ENCODE measurements around the gene CDKN1B.

DNA sequence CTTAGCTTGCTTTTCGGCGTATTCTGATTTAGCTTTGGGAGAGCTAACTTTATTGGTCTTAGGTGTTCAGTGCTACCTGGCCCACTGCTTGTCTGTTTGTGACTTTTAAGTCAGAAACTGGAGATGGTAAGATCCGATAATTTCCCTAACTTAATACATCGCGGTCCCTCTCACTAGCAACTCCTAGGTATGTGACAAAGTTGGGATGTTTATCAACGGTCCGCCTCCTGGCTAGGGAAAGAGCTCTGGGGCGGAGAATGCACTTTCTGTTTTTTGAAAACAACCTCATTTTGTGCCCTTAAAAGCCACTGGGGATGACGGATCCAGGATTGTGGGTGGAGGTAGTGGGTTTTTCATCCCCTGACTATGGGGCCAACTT is 1.2 kb downstream of the CDKN1B start:
- TF ChIP-seq, protein P1, sequence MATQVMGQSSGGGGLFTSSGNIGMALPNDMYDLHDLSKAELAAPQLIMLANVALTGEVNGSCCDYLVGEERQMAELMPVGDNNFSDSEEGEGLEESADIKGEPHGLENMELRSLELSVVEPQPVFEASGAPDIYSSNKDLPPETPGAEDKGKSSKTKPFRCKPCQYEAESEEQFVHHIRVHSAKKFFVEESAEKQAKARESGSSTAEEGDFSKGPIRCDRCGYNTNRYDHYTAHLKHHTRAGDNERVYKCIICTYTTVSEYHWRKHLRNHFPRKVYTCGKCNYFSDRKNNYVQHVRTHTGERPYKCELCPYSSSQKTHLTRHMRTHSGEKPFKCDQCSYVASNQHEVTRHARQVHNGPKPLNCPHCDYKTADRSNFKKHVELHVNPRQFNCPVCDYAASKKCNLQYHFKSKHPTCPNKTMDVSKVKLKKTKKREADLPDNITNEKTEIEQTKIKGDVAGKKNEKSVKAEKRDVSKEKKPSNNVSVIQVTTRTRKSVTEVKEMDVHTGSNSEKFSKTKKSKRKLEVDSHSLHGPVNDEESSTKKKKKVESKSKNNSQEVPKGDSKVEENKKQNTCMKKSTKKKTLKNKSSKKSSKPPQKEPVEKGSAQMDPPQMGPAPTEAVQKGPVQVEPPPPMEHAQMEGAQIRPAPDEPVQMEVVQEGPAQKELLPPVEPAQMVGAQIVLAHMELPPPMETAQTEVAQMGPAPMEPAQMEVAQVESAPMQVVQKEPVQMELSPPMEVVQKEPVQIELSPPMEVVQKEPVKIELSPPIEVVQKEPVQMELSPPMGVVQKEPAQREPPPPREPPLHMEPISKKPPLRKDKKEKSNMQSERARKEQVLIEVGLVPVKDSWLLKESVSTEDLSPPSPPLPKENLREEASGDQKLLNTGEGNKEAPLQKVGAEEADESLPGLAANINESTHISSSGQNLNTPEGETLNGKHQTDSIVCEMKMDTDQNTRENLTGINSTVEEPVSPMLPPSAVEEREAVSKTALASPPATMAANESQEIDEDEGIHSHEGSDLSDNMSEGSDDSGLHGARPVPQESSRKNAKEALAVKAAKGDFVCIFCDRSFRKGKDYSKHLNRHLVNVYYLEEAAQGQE (IDR thresholded peaks at IDR 0.05; ENCODE audit: insufficient read depth in 1 of 2, low read depth in 2 of 2, low read length in 2 of 2) = no peak
- TF ChIP-seq POLR2AphosphoS5 (IDR thresholded peaks at IDR 0.05; ENCODE audit: low read depth, low read length) (no peak), TAF1 (IDR thresholded peaks at IDR 0.05; ENCODE audit: borderline replicate concordance, insufficient read depth, low read length) (no peak)

All from PFSK-1 (cell line).